Measurements from ENCODE around the gene PPM1H.

Gene PPM1H

GRCh38 chr12:62792236-62792870 is 142.6 kb downstream of the PPM1H start:
- DNase-seq: no peak

GRCh38 chr12:62789851-62790250 is 145.1 kb downstream of the PPM1H start:
- no peak for DNase-seq

- no peak for DNase-seq
These were observed 147.3 kb downstream of the PPM1H start for GRCh38 chr12:62787611-62788010.

GRCh38 chr12:62787023-62787422 is 147.9 kb downstream of the PPM1H start:
- no peak for DNase-seq

GRCh38 chr12:62785941-62786559 is 148.9 kb downstream of the PPM1H start:
- peak; percentile 24 for DNase-seq

GRCh38 chr12:62784576-62784975 is 150.4 kb downstream of the PPM1H start:
- DNase-seq: no peak

- no peak for DNase-seq
These were observed 151.1 kb downstream of the PPM1H start for GRCh38 chr12:62783881-62784280.

GRCh38 chr12:62781136-62781880 is 153.6 kb downstream of the PPM1H start:
- DNase-seq: no peak

GRCh38 chr12:62779488-62779887 is 155.5 kb downstream of the PPM1H start:
- no peak for DNase-seq

GRCh38 chr12:62778187-62778586 is 156.8 kb downstream of the PPM1H start:
- no peak for DNase-seq

GRCh38 chr12:62776997-62777396 is 158.0 kb downstream of the PPM1H start:
- DNase-seq: no peak

- DNase-seq: no peak
These were observed 158.4 kb downstream of the PPM1H start for GRCh38 chr12:62776575-62776974.

GRCh38 chr12:62774794-62775193 is 160.2 kb downstream of the PPM1H start:
- peak; percentile 19 for DNase-seq

GRCh38 chr12:62772416-62772955 is 162.5 kb downstream of the PPM1H start:
- DNase-seq: no peak

GRCh38 chr12:62771828-62772227 is 163.1 kb downstream of the PPM1H start:
- DNase-seq: no peak

- DNase-seq: no peak
These were observed 164.6 kb downstream of the PPM1H start for GRCh38 chr12:62770381-62770780.

GRCh38 chr12:62769076-62769619 is 165.8 kb downstream of the PPM1H start:
- DNase-seq: no peak

GRCh38 chr12:62767946-62768345 is 167.0 kb downstream of the PPM1H start:
- no peak for DNase-seq

GRCh38 chr12:62767496-62767895 is 167.5 kb downstream of the PPM1H start:
- DNase-seq: no peak

GRCh38 chr12:62766496-62766895 is 168.5 kb downstream of the PPM1H start:
- no peak for DNase-seq

- DNase-seq: no peak
These were observed 170.9 kb downstream of the PPM1H start for GRCh38 chr12:62763861-62764645.

GRCh38 chr12:62763312-62763711 is 171.6 kb downstream of the PPM1H start:
- DNase-seq: no peak

- no peak for DNase-seq
These were observed 172.3 kb downstream of the PPM1H start for GRCh38 chr12:62762645-62763044.

All from CD4-positive, alpha-beta T cell treated with Interleukin-15 for 1 hour (primary cell).